Measurements from ENCODE around the gene MPV17.

MPV17 gene

GRCh38 chr2:27347641-27348040 lies 24.7 kb upstream of the MPV17 start:
- no peaks in the 10 kb centered on the region for H3K27me3 ChIP-seq (ENCODE audit: insufficient read depth, poor library complexity, severe bottlenecking)
- no peak overlapping the region for H3K4me3 ChIP-seq (ENCODE audit: severe bottlenecking)
- TF ChIP-seq, protein P1, sequence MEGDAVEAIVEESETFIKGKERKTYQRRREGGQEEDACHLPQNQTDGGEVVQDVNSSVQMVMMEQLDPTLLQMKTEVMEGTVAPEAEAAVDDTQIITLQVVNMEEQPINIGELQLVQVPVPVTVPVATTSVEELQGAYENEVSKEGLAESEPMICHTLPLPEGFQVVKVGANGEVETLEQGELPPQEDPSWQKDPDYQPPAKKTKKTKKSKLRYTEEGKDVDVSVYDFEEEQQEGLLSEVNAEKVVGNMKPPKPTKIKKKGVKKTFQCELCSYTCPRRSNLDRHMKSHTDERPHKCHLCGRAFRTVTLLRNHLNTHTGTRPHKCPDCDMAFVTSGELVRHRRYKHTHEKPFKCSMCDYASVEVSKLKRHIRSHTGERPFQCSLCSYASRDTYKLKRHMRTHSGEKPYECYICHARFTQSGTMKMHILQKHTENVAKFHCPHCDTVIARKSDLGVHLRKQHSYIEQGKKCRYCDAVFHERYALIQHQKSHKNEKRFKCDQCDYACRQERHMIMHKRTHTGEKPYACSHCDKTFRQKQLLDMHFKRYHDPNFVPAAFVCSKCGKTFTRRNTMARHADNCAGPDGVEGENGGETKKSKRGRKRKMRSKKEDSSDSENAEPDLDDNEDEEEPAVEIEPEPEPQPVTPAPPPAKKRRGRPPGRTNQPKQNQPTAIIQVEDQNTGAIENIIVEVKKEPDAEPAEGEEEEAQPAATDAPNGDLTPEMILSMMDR (IDR thresholded peaks at IDR 0.05; ENCODE audit: poor library complexity, severe bottlenecking), result no peak
- no peak for DNase-seq (ENCODE audit: low spot score)
- H3K27ac ChIP-seq (ENCODE audit: poor library complexity, severe bottlenecking), result no peak overlapping the region
- H3K9me3 ChIP-seq (ENCODE audit: severe bottlenecking), result no peaks in the 10 kb centered on the region
- no peaks in the 10 kb centered on the region for H3K4me1 ChIP-seq (ENCODE audit: insufficient read depth, poor library complexity, severe bottlenecking)
- peaks cover 34% of the 10 kb centered on the region for H3K36me3 ChIP-seq (ENCODE audit: low read depth)
- ATAC-seq (ENCODE audit: low read depth), result no peak

GRCh38 chr2:27336173-27336572 lies 13.3 kb upstream of the MPV17 start:
- H3K4me3 ChIP-seq (ENCODE audit: severe bottlenecking), result no peak overlapping the region
- no peaks in the 10 kb centered on the region for H3K9me3 ChIP-seq (ENCODE audit: severe bottlenecking)
- ATAC-seq (ENCODE audit: low read depth), result no peak
- TF ChIP-seq, protein P1 (IDR thresholded peaks at IDR 0.05; ENCODE audit: poor library complexity, severe bottlenecking), result no peak
- H3K27ac ChIP-seq (ENCODE audit: poor library complexity, severe bottlenecking), result no peak overlapping the region
- H3K27me3 ChIP-seq (ENCODE audit: insufficient read depth, poor library complexity, severe bottlenecking), result no peaks in the 10 kb centered on the region
- H3K36me3 ChIP-seq (ENCODE audit: low read depth), result peaks cover 74% of the 10 kb centered on the region
- no peaks in the 10 kb centered on the region for H3K4me1 ChIP-seq (ENCODE audit: insufficient read depth, poor library complexity, severe bottlenecking)
- no peak for DNase-seq (ENCODE audit: low spot score)

GRCh38 chr2:27335311-27335710 lies 12.4 kb upstream of the MPV17 start:
- TF ChIP-seq, protein P1 (IDR thresholded peaks at IDR 0.05; ENCODE audit: poor library complexity, severe bottlenecking), result no peak
- Histone ChIP-seq H3K9me3 (ENCODE audit: severe bottlenecking) (no peaks in the 10 kb centered on the region), H3K27ac (ENCODE audit: poor library complexity, severe bottlenecking) (no peak overlapping the region), H3K36me3 (ENCODE audit: low read depth) (peaks cover 73% of the 10 kb centered on the region), H3K27me3 (ENCODE audit: insufficient read depth, poor library complexity, severe bottlenecking) (no peaks in the 10 kb centered on the region), H3K4me3 (ENCODE audit: severe bottlenecking) (no peak overlapping the region), H3K4me1 (ENCODE audit: insufficient read depth, poor library complexity, severe bottlenecking) (no peaks in the 10 kb centered on the region)
- DNase-seq (ENCODE audit: low spot score), result no peak
- no peak for ATAC-seq (ENCODE audit: low read depth)

- TF ChIP-seq, protein P1 (IDR thresholded peaks at IDR 0.05; ENCODE audit: poor library complexity, severe bottlenecking), result no peak
- DNase-seq (ENCODE audit: low spot score), result no peak
- no peak overlapping the region for H3K27ac ChIP-seq (ENCODE audit: poor library complexity, severe bottlenecking)
- H3K4me1 ChIP-seq (ENCODE audit: insufficient read depth, poor library complexity, severe bottlenecking), result peaks cover 13% of the 10 kb centered on the region
- H3K27me3 ChIP-seq (ENCODE audit: insufficient read depth, poor library complexity, severe bottlenecking), result no peaks in the 10 kb centered on the region
- peaks cover 22% of the 10 kb centered on the region for H3K36me3 ChIP-seq (ENCODE audit: low read depth)
- no peaks in the 10 kb centered on the region for H3K9me3 ChIP-seq (ENCODE audit: severe bottlenecking)
- ATAC-seq (ENCODE audit: low read depth), result no peak
- no peak overlapping the region for H3K4me3 ChIP-seq (ENCODE audit: severe bottlenecking)
Measured at GRCh38 chr2:27324720-27325119, 1.8 kb upstream of the MPV17 start.

DNA sequence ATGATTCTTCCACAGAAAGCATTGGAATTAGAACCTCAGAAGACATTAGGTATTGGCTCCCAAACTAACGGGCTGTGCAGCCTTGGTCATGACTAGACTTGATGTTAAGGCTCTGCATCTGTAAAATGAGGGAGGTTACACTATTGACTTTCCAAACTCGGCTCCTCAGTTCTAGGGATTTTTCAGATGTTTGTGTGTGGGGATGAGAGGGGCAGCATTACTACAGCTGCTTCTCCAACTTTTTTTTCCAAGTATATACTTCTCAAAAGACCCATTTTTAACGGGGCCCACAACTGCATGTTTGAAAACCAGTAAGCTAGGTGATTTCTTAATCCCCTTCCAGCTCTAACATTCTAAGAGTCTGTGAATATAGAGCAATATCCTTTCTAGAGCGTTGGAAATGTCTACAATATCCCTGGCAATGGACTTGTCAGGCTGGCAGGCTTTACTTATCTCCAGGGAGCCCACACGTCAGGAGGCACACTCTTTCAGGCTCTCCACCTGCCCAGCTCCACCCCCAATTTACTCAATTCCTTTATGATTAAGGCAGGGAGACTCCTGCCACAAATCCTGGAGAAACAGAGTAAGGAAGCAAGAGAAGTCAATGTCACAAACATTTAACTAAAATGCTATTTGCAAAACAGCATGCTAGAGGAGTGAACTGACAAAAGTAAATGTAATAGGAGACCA lies 844 bp upstream of the MPV17 start:
- Histone ChIP-seq H3K27ac (ENCODE audit: poor library complexity, severe bottlenecking) (peak overlapping the region; percentile 85), H3K36me3 (ENCODE audit: low read depth) (peaks cover 12% of the 10 kb centered on the region), H3K27me3 (ENCODE audit: insufficient read depth, poor library complexity, severe bottlenecking) (no peaks in the 10 kb centered on the region), H3K9me3 (ENCODE audit: severe bottlenecking) (no peaks in the 10 kb centered on the region), H3K4me1 (ENCODE audit: insufficient read depth, poor library complexity, severe bottlenecking) (peaks cover 13% of the 10 kb centered on the region), H3K4me3 (ENCODE audit: severe bottlenecking) (peak overlapping the region; percentile 70)
- DNase-seq (ENCODE audit: low spot score) (no peak), ATAC-seq (ENCODE audit: low read depth) (no peak)
- TF ChIP-seq, protein P1 (IDR thresholded peaks at IDR 0.05; ENCODE audit: poor library complexity, severe bottlenecking), result no peak
